Kidney (tissue), 14 donors: ENCODE data around the gene KCTD2. TPM values are rescaled to one million over a fixed set of nuclear protein-coding genes. Genes with fewer than 3 reads are reported as not detected.
A peak's percentile ranks its signal among the peaks of the same experiment; 100 is the strongest.

ENCODE experiments used
- DNase-seq, 5 donors: peaks; one replicate each; pipeline ENCODE4 v3.0.0-alpha.2; 2013 to 2020
- FAIRE-seq: peaks from 2 replicates; lab custom pipeline; 2012; peaks lifted over from hg19 to GRCh38; lab: Jason Lieb, UNC
- H3K27ac ChIP-seq, 2 donors: one replicate each; pipeline ENCODE4 v1.7.0; 2013; ENCODE audit warnings: low read depth in 2 of 2, low read length in 2 of 2, inconsistent platforms in 1 of 2
- H3K27me3 ChIP-seq: one replicate; pipeline ENCODE4 v1.7.1; 2013; ENCODE audit warnings: low read length, inconsistent platforms; ENCODE audit not compliant: control insufficient read depth, insufficient read depth
- H3K36me3 ChIP-seq, 3 donors: one replicate each; pipeline versions ENCODE4 v1.7.0 to v1.7.1; 2013; ENCODE audit warnings: low read length in 3 of 3, control low read depth in 1 of 3, inconsistent platforms in 1 of 3; ENCODE audit not compliant: insufficient read depth in 3 of 3, control insufficient read depth in 2 of 3
- H3K4me1 ChIP-seq, 3 donors: one replicate each; pipeline versions ENCODE4 v1.7.0 to v1.7.1; 2013; ENCODE audit warnings: low read length in 3 of 3, inconsistent platforms in 1 of 3, low read depth in 1 of 3; ENCODE audit not compliant: control insufficient read depth in 2 of 3, insufficient read depth in 2 of 3
- H3K4me3 ChIP-seq, 3 donors: one replicate each; pipeline versions ENCODE4 v1.7.0 to v1.8.1; 2013; ENCODE audit warnings: low read length in 3 of 3, control low read depth in 1 of 3, inconsistent platforms in 1 of 3
- H3K9ac ChIP-seq, 3 donors: one replicate each; pipeline versions ENCODE4 v1.7.0 to v1.7.1; 2013; ENCODE audit warnings: low read length in 3 of 3, control low read depth in 1 of 3, inconsistent platforms in 1 of 3
- H3K9me3 ChIP-seq, 3 donors: one replicate each; pipeline versions ENCODE4 v1.7.0 to v1.7.1; 2013; ENCODE audit warnings: low read length in 3 of 3, control low read depth in 1 of 3, inconsistent platforms in 1 of 3; ENCODE audit not compliant: control insufficient read depth in 2 of 3, insufficient read depth in 1 of 3
- CTCF ChIP-seq: IDR thresholded peaks from 3 replicates; pipeline ENCODE4 v1.5.1; 2012; ENCODE audit warnings: mild to moderate bottlenecking, moderate library complexity, borderline replicate concordance; ENCODE audit not compliant: insufficient read depth; ENCODE audit errors: extremely low read depth
- intact Hi-C: fragments of 100-400 bp; cut with DNase I; formaldehyde crosslinking; loops from one replicate; pipeline ENCODE4 v1.11.1; 2022
- polyA plus RNA-seq: library from polyadenylated mRNA; stranded (reverse); fragments of 350-450 nt; fragmentation: Illumina TruSeq; extraction: RNeasy Lipid Tissue Mini Kit (QIAGEN cat#74804); gene quantifications from one replicate; pipeline ENCODE4 v1.2.3, GENCODE V29; 2014; ENCODE audit warnings: low read depth, low replicate concordance; ENCODE audit not compliant: insufficient read depth
- total RNA-seq: library from RNA; stranded (reverse); fragmentation: NEBNext Ultra II Directional; extraction: Animal tissue kit (Norgen Biotek cat#: 25700); gene quantifications from one replicate; pipeline ENCODE4 v1.2.1, GENCODE V29; 2021
- donor health status: control.
- donor health status: control.
- donor health status: control.
- donor health status: control.
- donor health status: control.
- donor health status: DM: yes; HTN: yes; CAD: no.
- donor health status: Normal renal cell carcinoma (clear cell type).

Gene KCTD2
- total and polyA plus RNA-seq, 2 donors from 2014 or later = 26.0 to 30.2 TPM

- H3K36me3 ChIP-seq = peaks cover 0 to 4% (median 2%) of the 10 kb centered on the region in 3 donors
- H3K9me3 ChIP-seq = no peaks in the 10 kb centered on the region
- intact Hi-C loops = no loop called here
- H3K9ac ChIP-seq = no peak overlapping the region
- no peak overlapping the region for H3K4me3 ChIP-seq
- no peak for TF ChIP-seq CTCF
- FAIRE-seq (no peak), DNase-seq (peak in 1 of 5 donors; percentile 75)
- H3K27ac ChIP-seq = no peak overlapping the region
- H3K27me3 ChIP-seq = no peaks in the 10 kb centered on the region
- peaks cover 0 to 7% (median 0%) of the 10 kb centered on the region in 3 donors for H3K4me1 ChIP-seq
Observed at GRCh38 chr17:75099881-75100595, 53.0 kb downstream of the KCTD2 start.

GRCh38 chr17:75102385-75102821 lies 55.4 kb downstream of the KCTD2 start:
- intact Hi-C loops = no loop called here
- Histone ChIP-seq H3K27ac (no peak overlapping the region), H3K9me3 (no peaks in the 10 kb centered on the region), H3K4me1 (peaks cover 0 to 9% (median 0%) of the 10 kb centered on the region in 3 donors), H3K27me3 (no peaks in the 10 kb centered on the region), H3K36me3 (peaks cover 0 to 4% (median 2%) of the 10 kb centered on the region in 3 donors), H3K4me3 (no peak overlapping the region), H3K9ac (no peak overlapping the region)
- FAIRE-seq (no peak), DNase-seq (peak in 3 of 5 donors; percentile 54 to 81 (median 77))
- TF ChIP-seq CTCF = no peak

GRCh38 chr17:75103601-75104554 lies 56.9 kb downstream of the KCTD2 start:
- TF ChIP-seq CTCF = no peak
- Histone ChIP-seq H3K27ac (no peak overlapping the region), H3K4me1 (peaks cover 0 to 9% (median 0%) of the 10 kb centered on the region in 3 donors), H3K36me3 (peaks cover 0 to 4% (median 2%) of the 10 kb centered on the region in 3 donors), H3K27me3 (no peaks in the 10 kb centered on the region), H3K4me3 (no peak overlapping the region), H3K9ac (no peak overlapping the region), H3K9me3 (no peaks in the 10 kb centered on the region)
- no peak for DNase-seq
- intact Hi-C loops = no loop called here
- no peak for FAIRE-seq
